ENCODE measurements around the gene VPS50.
"Not testable (repeated sequence)": the region's sequence is repeated elsewhere in the genome, so short reads cannot be mapped to it uniquely, and the experiment has no call there.

The VPS50 gene

GRCh38 chr7:93238748-93239147 lies 6.6 kb downstream of the VPS50 start:
- no peak for DNase-seq (ENCODE audit: low spot score)

- no peak for DNase-seq (ENCODE audit: low spot score)
Measured at GRCh38 chr7:93239824-93240223, 7.7 kb downstream of the VPS50 start.

- no peak for DNase-seq (ENCODE audit: low spot score)
Measured at GRCh38 chr7:93242106-93242505, 9.9 kb downstream of the VPS50 start.

- DNase-seq (ENCODE audit: low spot score) = peak; percentile 60
Measured at GRCh38 chr7:93245525-93246432, 13.6 kb downstream of the VPS50 start.

GRCh38 chr7:93249491-93250148 lies 17.5 kb downstream of the VPS50 start:
- DNase-seq (ENCODE audit: low spot score) = no peak

- no peak for DNase-seq (ENCODE audit: low spot score)
Measured at GRCh38 chr7:93258661-93259060, 26.5 kb downstream of the VPS50 start.

GRCh38 chr7:93262535-93262934 lies 30.4 kb downstream of the VPS50 start:
- no peak for DNase-seq (ENCODE audit: low spot score)

- DNase-seq (ENCODE audit: low spot score) = no peak
Measured at GRCh38 chr7:93265220-93265619, 33.1 kb downstream of the VPS50 start.

GRCh38 chr7:93279541-93279940 lies 47.4 kb downstream of the VPS50 start:
- DNase-seq (ENCODE audit: low spot score) = no peak

GRCh38 chr7:93284908-93285307 lies 52.7 kb downstream of the VPS50 start:
- no peak for DNase-seq (ENCODE audit: low spot score)

- DNase-seq (ENCODE audit: low spot score) = no peak
Measured at GRCh38 chr7:93293229-93293628, 61.1 kb downstream of the VPS50 start.

GRCh38 chr7:93298206-93298605 lies 66.0 kb downstream of the VPS50 start:
- DNase-seq (ENCODE audit: low spot score) = no peak

- DNase-seq (ENCODE audit: low spot score) = no peak
Measured at GRCh38 chr7:93298671-93299070, 66.5 kb downstream of the VPS50 start.

GRCh38 chr7:93301736-93302135 lies 69.6 kb downstream of the VPS50 start:
- DNase-seq (ENCODE audit: low spot score) = no peak

GRCh38 chr7:93307131-93307660 lies 75.0 kb downstream of the VPS50 start:
- DNase-seq (ENCODE audit: low spot score) = no peak

- no peak for DNase-seq (ENCODE audit: low spot score)
Measured at GRCh38 chr7:93307943-93308342, 75.8 kb downstream of the VPS50 start.

GRCh38 chr7:93310346-93310745 lies 78.2 kb downstream of the VPS50 start:
- no peak for DNase-seq (ENCODE audit: low spot score)

- no peak for DNase-seq (ENCODE audit: low spot score)
Measured at GRCh38 chr7:93314449-93314848, 82.3 kb downstream of the VPS50 start.

- DNase-seq (ENCODE audit: low spot score) = no peak
Measured at GRCh38 chr7:93315896-93316295, 83.7 kb downstream of the VPS50 start.

GRCh38 chr7:93316730-93317129 lies 84.6 kb downstream of the VPS50 start:
- DNase-seq (ENCODE audit: low spot score) = no peak

- DNase-seq (ENCODE audit: low spot score) = no peak
Measured at GRCh38 chr7:93320887-93321286, 88.7 kb downstream of the VPS50 start.

GRCh38 chr7:93326291-93326690 lies 94.1 kb downstream of the VPS50 start:
- DNase-seq (ENCODE audit: low spot score) = not testable (repeated sequence)

GRCh38 chr7:93327006-93327633 lies 95.0 kb downstream of the VPS50 start:
- peak; percentile 73 for DNase-seq (ENCODE audit: low spot score)

Data from RKO (cell line).